Esophagus muscularis mucosa (tissue), 4 donors: Measurements from ENCODE around the gene RBFOX2.

Experiments
- EP300 ChIP-seq: sonication (generic); formaldehyde crosslinking; IDR thresholded peaks from one replicate; pipeline ENCODE4 v1.6.1; 2017; ENCODE audit warnings: antibody characterized with exemption
- POLR2A ChIP-seq: fragments of 450-650 bp; IDR thresholded peaks from one replicate; pipeline ENCODE4 v1.6.1; 2017; ENCODE audit warnings: antibody characterized with exemption, moderate library complexity, mild to moderate bottlenecking, low read depth
- POLR2AphosphoS5 ChIP-seq, 2 donors: sonication (generic); formaldehyde crosslinking; IDR thresholded peaks; one replicate each; pipeline ENCODE4 v1.6.1; 2017; ENCODE audit warnings: antibody characterized with exemption in 2 of 2
- TF ChIP-seq, protein P1 (sequence below), 3 experiments: fragments of 200-600 bp in 2 of 3; fragments of 450-650 bp in 1 of 3; sonication (generic) in 2 of 3; IDR thresholded peaks; one replicate each; pipeline ENCODE4 v1.5.1; 2017 to 2019; ENCODE audit warnings: antibody characterized with exemption in 3 of 3, mild to moderate bottlenecking in 2 of 3, moderate library complexity in 1 of 3

DNA sequence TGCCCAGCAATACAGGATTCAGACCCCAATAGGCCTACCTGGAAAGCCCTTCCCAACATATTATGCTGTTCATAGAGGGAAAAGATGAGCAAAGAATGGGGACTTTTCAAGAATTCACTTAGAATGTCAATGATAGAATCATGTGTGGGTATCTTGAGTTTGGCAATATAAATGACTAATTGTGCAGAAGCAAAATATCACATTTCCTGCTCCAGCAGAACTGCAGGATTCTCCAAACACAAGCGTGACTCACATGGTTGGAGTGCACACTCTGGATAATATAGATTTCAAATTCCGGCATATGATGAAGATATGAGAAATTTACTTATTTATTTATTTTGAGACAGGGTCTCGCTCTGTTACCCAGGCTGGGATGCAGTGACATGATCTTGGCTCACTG, 323.5 kb downstream of the RBFOX2 start:
- TF ChIP-seq, protein P1, sequence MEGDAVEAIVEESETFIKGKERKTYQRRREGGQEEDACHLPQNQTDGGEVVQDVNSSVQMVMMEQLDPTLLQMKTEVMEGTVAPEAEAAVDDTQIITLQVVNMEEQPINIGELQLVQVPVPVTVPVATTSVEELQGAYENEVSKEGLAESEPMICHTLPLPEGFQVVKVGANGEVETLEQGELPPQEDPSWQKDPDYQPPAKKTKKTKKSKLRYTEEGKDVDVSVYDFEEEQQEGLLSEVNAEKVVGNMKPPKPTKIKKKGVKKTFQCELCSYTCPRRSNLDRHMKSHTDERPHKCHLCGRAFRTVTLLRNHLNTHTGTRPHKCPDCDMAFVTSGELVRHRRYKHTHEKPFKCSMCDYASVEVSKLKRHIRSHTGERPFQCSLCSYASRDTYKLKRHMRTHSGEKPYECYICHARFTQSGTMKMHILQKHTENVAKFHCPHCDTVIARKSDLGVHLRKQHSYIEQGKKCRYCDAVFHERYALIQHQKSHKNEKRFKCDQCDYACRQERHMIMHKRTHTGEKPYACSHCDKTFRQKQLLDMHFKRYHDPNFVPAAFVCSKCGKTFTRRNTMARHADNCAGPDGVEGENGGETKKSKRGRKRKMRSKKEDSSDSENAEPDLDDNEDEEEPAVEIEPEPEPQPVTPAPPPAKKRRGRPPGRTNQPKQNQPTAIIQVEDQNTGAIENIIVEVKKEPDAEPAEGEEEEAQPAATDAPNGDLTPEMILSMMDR (IDR thresholded peaks at IDR 0.05) = no peak
- TF ChIP-seq POLR2AphosphoS5 (IDR thresholded peaks at IDR 0.05) (no peak), POLR2A (no peak), EP300 (no peak)
